Activated CD8-positive, alpha-beta memory T cell treated with anti-CD3 and anti-CD28 coated beads, Interleukin-2, amount 10 ng/mL, durations not matched to agents 7 days and 5 days (primary cell): ENCODE data around the gene CYP26B1. TPM values are rescaled to one million over a fixed set of nuclear protein-coding genes. Genes with fewer than 3 reads are reported as not detected.

Experiments used
- ATAC-seq: fragments of 150-1000 bp; cut with Tn5 transposase; one replicate; pipeline ENCODE4 v1.10.0; 2021; ENCODE audit warnings: moderate library complexity
- CTCF ChIA-PET: fragments of 350-600 bp; sonication (Branson Sonifier 250); formaldehyde crosslinking; loops from one replicate; lab custom pipeline; 2021; ENCODE audit warnings: antibody characterized with exemption; lab: Charles Lee
- DNase-seq: peaks from one replicate; pipeline ENCODE4 v3.0.0-alpha.2; 2020
- H3K27ac Mint-ChIP-seq: one replicate; pipeline ENCODE4 v1.8.0; 2021; ENCODE audit warnings: mild to moderate bottlenecking, mixed read lengths
- H3K27me3 Mint-ChIP-seq: one replicate; pipeline ENCODE4 v1.8.0; 2021; ENCODE audit warnings: mixed read lengths
- H3K36me3 Mint-ChIP-seq: one replicate; pipeline ENCODE4 v1.8.0; 2021; ENCODE audit warnings: mild to moderate bottlenecking, mixed read lengths
- H3K4me1 Mint-ChIP-seq: one replicate; pipeline ENCODE4 v1.8.0; 2021; ENCODE audit warnings: mixed read lengths
- H3K4me3 Mint-ChIP-seq: one replicate; pipeline ENCODE4 v1.8.0; 2021; ENCODE audit warnings: mild to moderate bottlenecking, moderate library complexity, mixed read lengths
- H3K9me3 Mint-ChIP-seq: one replicate; pipeline ENCODE4 v1.8.0; 2022; ENCODE audit warnings: low read depth, mixed read lengths
- total RNA-seq, 2 experiments: library from RNA; stranded (reverse); gene quantifications; one replicate each; pipeline ENCODE4 v1.2.3, GENCODE V29; 2021

Gene CYP26B1
- total RNA-seq, 2 experiments from 2014 or later = not detected

DNA sequence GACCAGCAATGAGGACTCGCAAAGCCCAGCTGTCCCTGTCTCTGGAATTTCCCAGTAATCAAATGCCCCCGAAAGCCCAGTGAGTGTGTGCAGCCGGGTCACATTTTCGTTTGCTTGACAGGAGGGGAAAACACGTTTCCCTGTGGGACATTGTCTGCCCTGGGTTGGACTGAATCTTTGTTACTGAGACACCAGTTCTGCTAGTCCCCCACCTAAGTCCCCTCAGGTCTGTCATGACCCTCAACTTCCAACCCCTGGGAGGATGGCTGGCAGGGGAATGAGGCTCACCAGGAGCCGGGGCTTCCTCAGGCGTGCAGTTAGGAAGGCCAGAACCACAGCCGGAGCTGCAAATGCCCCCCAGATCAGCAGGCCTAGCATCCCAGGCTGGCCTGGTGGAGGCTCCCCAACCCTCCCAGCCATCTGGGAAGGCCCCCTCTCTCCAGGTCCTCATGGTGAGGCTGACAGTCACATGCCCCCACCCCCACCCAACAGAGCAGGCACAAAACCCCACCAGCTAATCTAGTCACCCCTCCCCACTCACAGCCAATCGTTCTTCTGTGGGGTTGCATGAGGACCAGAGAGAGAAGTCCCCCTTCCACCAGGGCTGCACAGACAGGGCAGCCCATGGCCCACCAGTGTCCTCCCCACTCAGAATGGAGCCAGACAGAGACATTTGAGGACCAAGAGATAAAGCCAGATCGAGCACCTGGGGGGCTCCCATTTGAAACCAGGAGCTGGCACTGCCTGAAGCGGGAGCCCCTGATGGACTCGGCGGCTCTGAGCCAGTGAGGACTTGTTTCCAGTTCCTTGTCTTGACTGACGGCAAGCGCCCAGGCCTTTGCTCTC lies 33.6 kb downstream of the CYP26B1 start:
- ATAC-seq (no peak), DNase-seq (peak; percentile 28)
- Mint-ChIP-seq H3K27ac (no peak overlapping the region), H3K4me3 (no peak overlapping the region), H3K9me3 (no peaks in the 10 kb centered on the region), H3K36me3 (no peaks in the 10 kb centered on the region), H3K4me1 (no peaks in the 10 kb centered on the region), H3K27me3 (peaks cover 3% of the 10 kb centered on the region)
- CTCF ChIA-PET = no interaction called here

DNA sequence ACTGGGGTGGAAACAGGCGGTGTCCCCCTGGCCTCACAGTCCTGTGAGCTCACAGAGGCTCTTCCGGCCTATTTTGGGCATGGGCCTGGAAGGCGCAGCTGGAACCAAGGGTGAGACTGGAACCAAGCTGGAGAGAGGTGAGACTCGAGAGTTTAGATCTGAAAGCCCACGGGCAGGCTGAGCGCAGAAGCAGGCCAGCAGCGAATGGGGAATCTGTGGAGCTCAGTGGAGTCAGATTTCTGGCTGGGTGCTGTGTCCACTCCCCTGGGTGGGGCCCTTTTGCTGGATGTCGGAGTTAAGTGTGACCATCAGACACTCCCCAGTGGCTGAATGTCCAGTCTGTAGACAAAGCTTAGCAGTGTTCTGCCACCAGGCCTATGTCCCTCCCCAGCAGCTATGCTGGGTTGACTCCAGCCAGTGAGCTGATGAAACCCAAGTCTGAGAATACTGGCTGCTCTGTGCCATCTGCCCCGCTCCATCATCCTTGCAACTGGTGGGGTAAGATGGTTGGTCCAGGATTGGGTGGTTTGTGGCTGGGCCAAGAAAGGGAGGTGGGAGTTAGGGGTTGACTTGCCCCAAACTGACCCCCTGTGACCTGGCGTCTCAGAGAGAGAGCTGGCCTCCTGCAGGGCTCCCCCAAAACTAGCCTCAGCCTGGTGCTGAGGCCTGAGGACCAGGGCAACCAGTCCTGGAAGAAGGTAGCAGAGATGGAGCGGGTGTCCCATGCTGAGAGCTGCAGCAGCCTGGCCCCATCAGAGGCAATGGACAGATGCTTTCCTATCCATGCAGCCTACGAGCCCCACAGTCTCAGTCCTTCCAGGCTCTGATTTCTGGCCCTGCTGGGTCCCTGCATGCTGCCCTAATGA lies 34.4 kb downstream of the CYP26B1 start:
- peak; percentile 26 for DNase-seq
- H3K4me3 Mint-ChIP-seq = no peak overlapping the region
- H3K9me3 Mint-ChIP-seq = no peaks in the 10 kb centered on the region
- H3K27me3 Mint-ChIP-seq = peaks cover 5% of the 10 kb centered on the region
- no peaks in the 10 kb centered on the region for H3K36me3 Mint-ChIP-seq
- H3K27ac Mint-ChIP-seq = no peak overlapping the region
- CTCF ChIA-PET = no interaction called here
- H3K4me1 Mint-ChIP-seq = no peaks in the 10 kb centered on the region
- ATAC-seq = no peak

DNA sequence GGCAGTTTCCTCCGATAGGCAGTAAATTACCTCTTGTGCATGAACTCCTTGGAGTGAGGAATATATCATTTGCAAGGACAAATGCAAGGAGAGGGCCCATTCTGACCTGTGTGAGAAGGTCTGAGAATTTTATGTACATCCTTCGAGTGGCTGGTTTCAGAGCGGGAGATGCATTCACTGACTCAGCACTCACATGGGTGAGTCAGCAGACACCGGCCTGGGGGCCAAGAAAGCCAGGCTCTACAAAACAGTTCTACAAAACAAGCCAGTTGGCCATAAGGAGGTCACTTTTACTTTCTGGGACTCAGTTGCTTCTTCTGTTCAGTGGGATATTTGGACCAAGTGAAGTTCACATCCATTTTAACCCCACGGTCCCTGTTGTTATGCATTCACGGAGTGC lies 35.3 kb downstream of the CYP26B1 start:
- ATAC-seq = no peak
- peak; percentile 18 for DNase-seq
- CTCF ChIA-PET = no interaction called here
- no peaks in the 10 kb centered on the region for H3K4me1 Mint-ChIP-seq
- no peaks in the 10 kb centered on the region for H3K9me3 Mint-ChIP-seq
- H3K4me3 Mint-ChIP-seq = no peak overlapping the region
- no peak overlapping the region for H3K27ac Mint-ChIP-seq
- no peaks in the 10 kb centered on the region for H3K36me3 Mint-ChIP-seq
- peaks cover 8% of the 10 kb centered on the region for H3K27me3 Mint-ChIP-seq

DNA sequence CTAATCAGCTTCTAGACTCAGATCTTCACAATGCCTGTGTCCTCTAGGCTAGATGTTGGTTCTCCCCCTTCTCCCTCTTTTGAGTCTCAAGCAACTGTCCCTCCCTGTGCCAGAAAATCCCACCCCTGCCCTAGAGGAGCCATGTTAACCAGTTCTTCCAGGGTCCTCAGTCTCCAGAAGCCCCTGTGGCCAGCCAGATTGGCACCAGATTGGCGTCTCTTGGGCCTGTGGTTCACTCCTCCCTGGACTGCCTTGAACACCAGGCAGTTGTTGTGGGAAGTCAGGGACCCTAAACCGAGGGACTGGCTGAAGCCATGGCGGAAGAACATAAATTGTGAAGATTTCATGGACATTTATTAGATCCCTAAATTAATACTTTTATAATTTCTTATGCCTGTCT lies 36.6 kb downstream of the CYP26B1 start:
- peak; percentile 9 for DNase-seq
- Mint-ChIP-seq H3K4me1 (no peaks in the 10 kb centered on the region), H3K27ac (no peak overlapping the region), H3K4me3 (no peak overlapping the region), H3K9me3 (no peaks in the 10 kb centered on the region), H3K36me3 (no peaks in the 10 kb centered on the region), H3K27me3 (peaks cover 8% of the 10 kb centered on the region)
- CTCF ChIA-PET = no interaction called here
- ATAC-seq = no peak

DNA sequence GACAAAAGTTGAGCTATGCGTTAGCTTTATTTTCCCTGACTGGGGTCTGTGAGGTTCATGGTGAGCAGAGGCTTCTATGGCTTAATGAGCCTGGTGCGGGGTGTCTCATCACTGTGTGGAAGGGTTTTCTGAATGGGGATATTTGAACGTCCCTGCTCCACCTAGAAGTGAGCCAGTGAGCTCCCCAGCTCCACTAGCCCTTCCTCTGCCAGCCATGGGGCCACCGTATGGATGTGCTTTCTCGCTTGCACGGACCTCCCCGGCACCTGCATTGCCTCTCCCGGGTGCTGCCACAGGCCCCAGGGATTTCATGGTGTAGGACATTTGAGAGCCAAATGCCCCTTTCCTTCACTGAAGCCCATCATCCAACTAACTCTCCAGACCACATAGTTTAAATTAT lies 37.8 kb downstream of the CYP26B1 start:
- H3K9me3 Mint-ChIP-seq = no peaks in the 10 kb centered on the region
- no peaks in the 10 kb centered on the region for H3K36me3 Mint-ChIP-seq
- H3K27ac Mint-ChIP-seq = no peak overlapping the region
- CTCF ChIA-PET = no interaction called here
- peaks cover 8% of the 10 kb centered on the region for H3K27me3 Mint-ChIP-seq
- ATAC-seq (no peak), DNase-seq (peak; percentile 26)
- no peaks in the 10 kb centered on the region for H3K4me1 Mint-ChIP-seq
- H3K4me3 Mint-ChIP-seq = no peak overlapping the region

DNA sequence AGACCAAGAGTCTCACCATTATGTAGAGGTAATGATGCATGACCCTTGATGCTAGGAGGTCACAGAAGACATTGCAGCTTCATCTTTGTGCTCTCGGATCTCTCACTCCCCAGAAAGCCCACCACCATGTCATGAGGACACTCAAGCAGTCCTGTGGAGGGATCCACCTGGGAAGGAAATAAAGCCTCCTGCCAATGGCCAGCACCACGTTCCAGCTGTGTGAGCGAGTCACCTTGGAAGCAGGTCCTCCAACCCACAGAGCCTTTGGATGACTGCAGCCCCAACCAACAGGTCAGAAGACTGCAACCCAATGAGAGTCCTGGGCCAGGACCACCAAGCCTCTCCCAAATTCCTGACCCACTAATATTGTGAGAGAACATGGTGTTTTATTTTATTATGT lies 38.4 kb downstream of the CYP26B1 start:
- ATAC-seq (no peak), DNase-seq (peak; percentile 31)
- no peaks in the 10 kb centered on the region for H3K9me3 Mint-ChIP-seq
- no peak overlapping the region for H3K4me3 Mint-ChIP-seq
- H3K4me1 Mint-ChIP-seq = no peaks in the 10 kb centered on the region
- H3K36me3 Mint-ChIP-seq = no peaks in the 10 kb centered on the region
- CTCF ChIA-PET = no interaction called here
- H3K27ac Mint-ChIP-seq = no peak overlapping the region
- H3K27me3 Mint-ChIP-seq = peaks cover 8% of the 10 kb centered on the region

DNA sequence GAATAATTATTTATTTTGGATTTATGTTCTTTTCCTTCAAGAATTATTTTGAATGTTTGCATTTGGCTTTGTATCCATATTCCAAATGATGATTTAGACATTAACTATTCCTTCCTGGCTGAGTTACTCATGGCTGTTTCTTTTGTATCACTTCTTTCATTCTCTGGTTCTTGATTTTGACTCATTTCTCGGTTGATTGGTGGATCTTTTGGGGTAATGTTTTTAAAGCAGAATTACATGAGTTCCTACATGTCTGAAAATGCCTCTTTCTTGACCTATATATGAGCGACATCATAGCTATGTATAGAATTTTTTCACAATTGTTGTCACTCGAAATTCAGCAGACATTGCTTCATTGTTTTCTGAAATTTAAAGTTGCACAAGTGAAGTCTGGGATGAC lies 39.5 kb downstream of the CYP26B1 start:
- ATAC-seq (no peak), DNase-seq (no peak)
- H3K36me3 Mint-ChIP-seq = no peaks in the 10 kb centered on the region
- H3K4me3 Mint-ChIP-seq = no peak overlapping the region
- H3K27ac Mint-ChIP-seq = no peak overlapping the region
- no peaks in the 10 kb centered on the region for H3K9me3 Mint-ChIP-seq
- CTCF ChIA-PET = no interaction called here
- H3K4me1 Mint-ChIP-seq = no peaks in the 10 kb centered on the region
- peaks cover 8% of the 10 kb centered on the region for H3K27me3 Mint-ChIP-seq

DNA sequence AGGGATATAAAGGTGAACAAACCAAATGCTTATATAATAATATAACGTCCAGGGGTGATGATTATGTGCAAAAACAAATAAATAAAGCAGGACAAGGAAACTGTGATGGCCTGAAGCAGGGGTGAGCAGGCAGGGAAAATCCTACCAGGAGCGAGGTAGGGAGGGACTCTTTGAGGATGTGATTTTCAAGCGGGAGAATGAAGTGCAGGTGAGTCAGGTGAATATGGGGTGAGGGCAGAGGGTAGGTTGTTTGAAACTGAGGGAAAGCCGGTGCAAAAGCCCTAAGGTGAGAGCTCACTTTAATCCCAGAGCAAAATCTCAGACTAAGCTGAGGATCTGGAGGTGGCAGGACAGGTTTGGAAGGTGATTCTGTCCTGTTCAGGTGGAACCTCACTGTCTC lies 40.7 kb downstream of the CYP26B1 start:
- CTCF ChIA-PET = no interaction called here
- Mint-ChIP-seq H3K9me3 (no peaks in the 10 kb centered on the region), H3K27me3 (peaks cover 14% of the 10 kb centered on the region), H3K4me1 (no peaks in the 10 kb centered on the region), H3K4me3 (no peak overlapping the region), H3K27ac (no peak overlapping the region), H3K36me3 (no peaks in the 10 kb centered on the region)
- DNase-seq (peak; percentile 11), ATAC-seq (no peak)

DNA sequence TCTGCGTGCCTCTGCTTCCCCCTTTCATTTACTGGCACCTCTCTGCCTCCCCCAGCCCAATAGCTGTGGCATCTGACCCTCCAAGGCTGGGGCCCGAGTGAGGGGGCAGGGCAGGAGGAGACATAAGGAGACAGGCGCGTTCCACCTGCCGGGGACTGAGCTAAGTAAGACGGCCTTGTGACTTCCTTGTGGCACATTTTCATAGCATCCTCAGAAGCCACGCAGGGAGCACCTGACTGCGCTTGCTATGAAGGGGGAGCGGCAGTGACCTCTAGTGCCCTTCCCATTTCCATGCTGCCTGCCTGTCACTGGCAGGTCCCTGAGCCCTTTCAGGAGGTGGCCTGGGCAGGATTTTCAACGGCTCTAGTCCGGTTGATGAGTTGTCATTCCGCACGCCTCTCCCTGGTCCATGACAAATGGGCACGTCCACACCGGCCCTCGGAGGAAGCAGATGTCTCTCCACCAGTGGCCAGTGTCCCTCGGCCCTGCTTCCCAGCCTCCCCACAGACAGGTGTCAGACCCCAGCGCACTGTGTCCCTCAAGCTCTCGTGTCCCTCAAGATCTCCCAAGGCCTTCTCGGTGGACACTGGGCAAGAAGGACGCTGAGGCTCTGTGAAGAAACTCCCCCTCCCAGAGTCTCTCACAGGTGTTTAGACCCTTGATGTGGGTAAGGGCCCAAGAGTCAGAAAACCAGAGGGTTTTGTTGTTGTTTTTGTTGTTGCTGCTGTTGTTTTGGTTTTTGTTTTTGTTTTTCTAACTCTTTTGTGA lies 42.7 kb downstream of the CYP26B1 start:
- H3K9me3 Mint-ChIP-seq = no peaks in the 10 kb centered on the region
- H3K4me3 Mint-ChIP-seq = no peak overlapping the region
- CTCF ChIA-PET = no interaction called here
- no peak overlapping the region for H3K27ac Mint-ChIP-seq
- peaks cover 18% of the 10 kb centered on the region for H3K27me3 Mint-ChIP-seq
- H3K36me3 Mint-ChIP-seq = no peaks in the 10 kb centered on the region
- DNase-seq (peak; percentile 34), ATAC-seq (no peak)
- no peaks in the 10 kb centered on the region for H3K4me1 Mint-ChIP-seq

DNA sequence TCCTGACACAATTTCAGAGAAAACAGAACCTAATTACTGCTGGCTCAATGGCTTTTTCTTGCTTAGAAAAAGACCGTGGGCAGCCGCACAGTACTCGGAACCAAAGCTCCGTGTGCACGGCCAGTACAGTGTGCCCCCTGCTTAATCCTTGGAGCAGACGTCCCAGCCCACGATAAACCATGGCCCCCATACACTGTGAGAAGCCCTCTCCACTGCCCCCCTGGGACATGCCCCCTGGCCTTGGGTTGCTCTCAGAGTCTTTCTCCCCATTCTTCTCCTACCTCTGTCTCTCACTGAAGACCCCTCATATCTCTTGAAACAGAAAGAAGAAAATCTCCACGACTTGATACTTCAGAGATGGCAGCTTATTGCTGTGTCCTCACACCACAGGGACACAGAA lies 44.0 kb downstream of the CYP26B1 start:
- H3K4me3 Mint-ChIP-seq = no peak overlapping the region
- no peaks in the 10 kb centered on the region for H3K9me3 Mint-ChIP-seq
- H3K4me1 Mint-ChIP-seq = no peaks in the 10 kb centered on the region
- H3K36me3 Mint-ChIP-seq = no peaks in the 10 kb centered on the region
- DNase-seq (no peak), ATAC-seq (no peak)
- CTCF ChIA-PET = no interaction called here
- H3K27me3 Mint-ChIP-seq = peaks cover 21% of the 10 kb centered on the region
- no peak overlapping the region for H3K27ac Mint-ChIP-seq

DNA sequence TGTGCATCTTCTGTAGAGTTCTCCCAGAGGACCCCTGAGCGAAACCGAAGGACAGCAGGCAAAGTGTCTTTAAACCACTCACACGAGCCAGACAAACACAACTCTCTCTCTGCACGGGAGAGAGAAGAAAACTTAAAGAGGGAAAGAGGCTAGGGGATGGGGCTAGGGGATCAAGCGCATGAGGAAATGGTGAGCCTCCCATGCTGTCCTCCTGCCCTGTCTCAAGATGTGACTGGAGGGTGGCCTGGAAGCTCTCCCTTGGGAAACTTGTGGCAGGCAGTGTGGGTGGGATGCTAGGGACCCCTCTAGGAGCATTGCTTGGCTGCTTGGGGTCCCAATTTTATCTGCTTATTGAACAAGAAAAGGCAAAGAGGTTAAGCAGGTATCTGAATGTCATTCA lies 44.5 kb downstream of the CYP26B1 start:
- peaks cover 20% of the 10 kb centered on the region for H3K27me3 Mint-ChIP-seq
- H3K9me3 Mint-ChIP-seq = no peaks in the 10 kb centered on the region
- DNase-seq = peak; percentile 2
- no peaks in the 10 kb centered on the region for H3K36me3 Mint-ChIP-seq
- no peak overlapping the region for H3K4me3 Mint-ChIP-seq
- no peak for ATAC-seq
- H3K27ac Mint-ChIP-seq = no peak overlapping the region
- CTCF ChIA-PET = no interaction called here
- no peaks in the 10 kb centered on the region for H3K4me1 Mint-ChIP-seq

DNA sequence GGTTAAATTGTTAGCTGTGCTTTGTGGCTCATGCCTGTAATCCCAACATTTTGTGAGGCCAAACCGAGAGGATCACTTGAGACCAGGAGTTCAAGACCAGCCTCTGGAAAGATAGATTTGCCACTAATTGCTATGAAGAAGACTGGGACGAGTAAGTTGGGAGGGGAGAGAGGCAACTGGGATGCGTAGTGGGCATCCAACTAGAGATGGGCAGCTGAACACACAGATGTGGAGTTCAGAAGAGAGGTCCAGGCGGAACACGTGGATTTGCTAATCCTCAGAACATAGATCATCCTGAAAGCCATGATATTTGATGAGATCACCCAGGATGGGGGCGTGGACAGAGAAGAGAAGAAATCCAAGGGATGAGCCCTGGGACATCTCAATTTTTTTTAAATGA lies 48.7 kb downstream of the CYP26B1 start:
- no peaks in the 10 kb centered on the region for H3K4me1 Mint-ChIP-seq
- no peak overlapping the region for H3K27ac Mint-ChIP-seq
- no peaks in the 10 kb centered on the region for H3K9me3 Mint-ChIP-seq
- no peak overlapping the region for H3K4me3 Mint-ChIP-seq
- DNase-seq (no peak), ATAC-seq (no peak)
- H3K36me3 Mint-ChIP-seq = no peaks in the 10 kb centered on the region
- CTCF ChIA-PET = no interaction called here
- peaks cover 26% of the 10 kb centered on the region for H3K27me3 Mint-ChIP-seq

DNA sequence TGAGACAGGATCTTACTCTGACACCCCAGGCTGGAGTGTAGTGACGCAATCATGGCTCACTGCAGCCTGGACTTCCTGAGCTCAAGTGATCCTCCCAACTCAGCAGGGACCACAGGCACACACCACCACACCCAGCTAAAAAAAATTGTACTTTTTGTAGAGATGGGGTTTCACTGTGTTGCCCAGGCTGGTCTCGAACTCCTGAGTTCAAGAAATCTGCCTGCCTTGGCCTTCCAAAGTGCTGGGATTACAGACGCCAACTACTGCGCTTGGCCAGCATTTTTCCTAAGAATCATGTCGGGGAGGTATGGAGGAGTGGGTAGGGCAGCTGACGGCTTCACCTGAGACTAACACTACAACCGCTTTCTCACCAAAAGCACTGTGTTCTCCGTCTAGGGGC lies 50.4 kb downstream of the CYP26B1 start:
- Mint-ChIP-seq H3K36me3 (no peaks in the 10 kb centered on the region), H3K4me3 (no peak overlapping the region), H3K4me1 (no peaks in the 10 kb centered on the region), H3K27ac (no peak overlapping the region), H3K9me3 (no peaks in the 10 kb centered on the region), H3K27me3 (peaks cover 20% of the 10 kb centered on the region)
- DNase-seq = no peak
- CTCF ChIA-PET = interaction anchor here (0.8 kb wide), 1 partner anchor 53 kb away, joined by 3 read pairs; no protein-coding TSS in a partner anchor
- ATAC-seq = no peak
